ENCODE data around the gene HSPB3.
"Not testable (repeated sequence)": the region's sequence is repeated elsewhere in the genome, so short reads cannot be mapped to it uniquely, and the experiment has no call there.

Gene HSPB3

DNA sequence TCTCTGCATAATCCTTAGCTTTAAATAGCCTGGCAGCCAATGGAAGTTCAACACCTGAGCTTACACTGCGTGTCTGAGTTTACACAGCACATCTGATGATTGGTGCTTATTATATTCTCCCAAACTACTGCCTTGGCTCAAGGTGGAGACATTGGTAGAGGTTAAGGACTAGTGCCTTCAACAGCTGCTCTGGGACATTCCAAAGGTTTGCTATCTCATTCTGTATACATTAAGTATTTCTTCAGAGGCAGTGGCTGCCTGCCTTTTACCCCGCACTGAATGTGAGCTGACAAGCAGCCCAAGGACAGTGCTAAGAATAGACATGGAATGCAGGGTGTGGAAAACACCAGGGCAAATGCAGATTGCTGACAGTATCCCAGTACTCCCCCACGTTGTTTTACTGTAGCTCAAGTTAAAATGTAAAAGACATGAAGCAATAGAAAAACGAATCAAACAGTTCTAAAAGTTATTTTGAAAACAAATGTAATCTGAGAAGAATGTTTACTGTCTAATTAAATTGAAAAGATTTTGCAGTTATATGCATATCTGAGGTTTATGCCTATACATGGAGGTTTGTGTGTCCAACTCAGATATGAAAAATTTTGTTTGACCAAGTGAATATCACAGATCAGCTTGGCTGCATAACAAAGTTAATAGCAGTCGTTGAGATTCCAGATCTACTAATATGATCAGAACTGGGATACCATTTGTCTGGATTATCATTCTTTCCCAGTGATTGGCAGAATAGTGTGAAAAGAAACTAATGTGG is 1.8 kb downstream of the HSPB3 start:
- DNase-seq: peak; percentile 10

DNA sequence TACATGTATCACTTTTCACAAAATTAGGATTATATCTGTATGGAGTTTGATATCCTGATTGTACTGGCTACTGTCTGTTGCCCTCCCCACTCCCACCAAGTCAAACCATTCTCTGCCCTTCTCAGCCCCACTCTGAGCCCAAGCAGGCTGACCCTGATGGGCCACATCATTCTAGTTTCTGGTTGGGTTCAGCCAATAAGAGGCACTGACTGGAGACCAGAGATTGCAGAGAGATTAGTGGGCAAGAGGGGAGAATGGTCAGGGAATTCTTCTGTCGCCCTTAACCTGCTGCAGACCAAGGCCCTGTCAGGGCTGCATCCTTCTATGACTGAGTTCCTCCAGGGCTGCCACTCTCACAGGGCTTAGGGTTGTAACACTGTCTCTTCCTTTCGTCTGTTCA is 2.7 kb downstream of the HSPB3 start:
- DNase-seq: no peak

DNA sequence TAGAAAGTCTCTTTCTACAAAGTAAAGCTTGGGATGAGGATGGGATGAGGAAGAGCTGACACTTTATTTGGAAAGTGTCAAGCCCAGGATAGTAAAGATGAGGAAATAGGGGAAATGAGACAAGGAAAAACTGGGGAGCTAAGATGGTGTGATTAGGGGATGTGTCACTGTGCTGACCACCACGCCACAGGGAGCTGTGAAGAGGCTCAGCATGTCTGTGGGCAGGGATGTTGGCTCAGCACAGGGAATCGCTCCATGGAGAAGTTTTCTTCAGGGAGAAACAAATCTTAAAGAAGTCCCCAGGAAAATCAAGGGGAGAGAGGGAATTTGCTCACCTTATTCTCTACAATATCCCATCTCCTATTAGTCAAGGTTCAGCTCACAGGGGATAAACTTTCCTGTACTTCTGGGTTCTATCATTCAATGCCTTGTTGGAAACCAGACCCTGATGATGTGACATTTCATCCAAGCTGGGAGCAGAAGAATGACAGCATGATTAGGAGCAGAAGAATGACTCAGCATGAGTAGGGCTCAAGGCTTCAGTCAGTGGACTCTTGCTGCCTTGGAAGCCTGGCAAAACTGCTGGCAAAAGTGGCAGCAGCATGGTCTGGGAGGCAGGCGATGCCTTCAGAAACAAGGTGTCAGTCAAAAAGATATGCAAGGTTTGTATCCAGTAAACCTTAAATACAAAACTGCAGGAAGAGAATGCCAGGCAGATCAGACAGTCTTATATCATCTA is 4.9 kb downstream of the HSPB3 start:
- no peak for DNase-seq

DNA sequence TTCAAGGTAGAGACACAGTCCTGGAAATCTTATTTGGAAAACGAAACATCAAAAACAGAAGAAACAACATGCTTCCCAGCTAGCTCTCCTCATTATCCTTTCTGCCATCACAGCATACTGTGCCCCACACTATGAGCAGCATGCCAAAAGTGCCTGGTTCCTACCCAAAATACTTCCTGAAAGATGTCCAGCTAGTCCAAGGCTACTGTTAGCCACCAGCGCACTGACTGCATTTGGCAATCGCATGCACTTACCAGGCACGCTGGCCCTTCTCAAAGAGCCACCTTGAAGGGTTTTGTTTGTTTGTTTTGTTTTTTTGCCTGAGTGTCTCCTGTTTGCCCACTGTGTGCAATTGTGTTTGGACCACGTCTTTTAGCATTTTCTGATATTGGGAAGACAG is 6.8 kb downstream of the HSPB3 start:
- DNase-seq: no peak

DNA sequence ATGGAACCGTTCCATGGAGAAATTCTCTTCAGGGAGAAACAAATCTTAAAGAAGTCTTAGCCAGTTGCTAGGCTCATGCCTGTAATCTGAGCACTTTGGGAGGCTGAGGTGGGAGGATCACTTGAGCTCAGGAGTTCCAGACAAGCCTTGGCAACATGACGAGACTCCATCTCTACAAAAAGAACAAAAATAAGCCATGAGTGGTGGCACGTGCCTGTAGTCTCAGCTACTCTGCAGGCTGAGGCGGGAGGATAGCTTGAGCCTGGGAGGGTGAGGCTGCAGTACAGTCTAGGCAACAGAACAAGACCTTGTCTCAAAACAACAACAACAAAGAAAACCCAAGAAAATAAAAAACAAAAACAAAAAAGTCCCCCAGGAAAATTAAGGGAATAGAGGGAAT is 8.2 kb downstream of the HSPB3 start:
- DNase-seq: no peak

DNA sequence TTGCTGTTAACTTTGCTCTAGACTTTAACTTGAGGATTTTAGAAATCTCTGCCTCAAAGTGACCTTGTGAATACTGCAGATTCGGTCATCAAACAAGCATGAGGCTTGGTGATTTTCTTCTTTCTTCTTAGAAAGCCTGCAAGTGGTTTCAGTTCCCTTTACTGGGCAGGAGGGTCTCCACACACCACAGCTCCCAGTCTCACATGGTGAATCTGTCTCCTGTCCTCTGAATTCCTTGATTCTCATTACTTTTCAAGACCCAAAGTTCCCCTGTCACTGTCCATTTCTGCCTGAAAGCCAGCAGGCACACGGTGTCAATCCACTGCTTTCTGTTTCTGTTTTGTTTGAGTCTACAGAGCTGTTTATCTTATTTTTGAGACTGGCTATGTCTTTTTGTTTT is 14.1 kb downstream of the HSPB3 start:
- DNase-seq: no peak

DNA sequence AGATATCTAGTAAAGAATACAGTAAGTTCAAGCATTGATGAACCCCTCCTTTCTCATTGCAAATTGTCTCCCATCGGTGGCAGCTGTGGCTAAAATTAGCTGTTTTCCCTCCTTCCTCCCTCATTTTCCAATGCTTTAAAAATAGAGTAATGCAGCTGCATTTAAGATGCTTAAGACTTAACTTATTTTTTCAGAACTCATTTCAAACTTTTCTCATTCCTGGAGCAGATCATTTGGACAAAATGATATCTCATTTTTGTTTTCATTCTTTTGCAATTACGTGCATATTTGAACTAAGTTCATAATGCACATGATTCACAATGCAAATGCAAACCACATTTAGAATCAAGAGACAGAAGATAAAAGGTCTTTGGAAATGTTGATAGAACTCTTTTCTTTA is 14.6 kb downstream of the HSPB3 start:
- no peak for DNase-seq

DNA sequence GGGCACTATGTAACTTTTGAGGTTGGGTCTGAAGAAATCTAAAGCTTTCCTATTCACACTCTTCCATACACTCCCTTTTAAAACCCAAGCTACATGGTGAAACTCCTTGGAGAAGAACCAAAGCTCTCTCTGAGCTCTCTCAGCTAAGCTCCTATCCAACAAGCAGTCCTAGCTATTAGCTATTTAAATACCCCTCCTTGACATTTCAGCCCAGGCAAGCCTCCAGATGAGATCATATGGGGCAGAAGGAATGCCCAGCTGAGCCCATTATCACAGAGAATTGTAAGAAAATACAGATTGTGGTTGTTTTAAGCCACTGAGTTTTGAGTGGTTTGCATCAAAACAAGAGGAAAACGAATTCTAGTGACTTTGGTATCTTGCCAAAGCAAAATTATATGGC is 15.2 kb downstream of the HSPB3 start:
- no peak for DNase-seq

DNA sequence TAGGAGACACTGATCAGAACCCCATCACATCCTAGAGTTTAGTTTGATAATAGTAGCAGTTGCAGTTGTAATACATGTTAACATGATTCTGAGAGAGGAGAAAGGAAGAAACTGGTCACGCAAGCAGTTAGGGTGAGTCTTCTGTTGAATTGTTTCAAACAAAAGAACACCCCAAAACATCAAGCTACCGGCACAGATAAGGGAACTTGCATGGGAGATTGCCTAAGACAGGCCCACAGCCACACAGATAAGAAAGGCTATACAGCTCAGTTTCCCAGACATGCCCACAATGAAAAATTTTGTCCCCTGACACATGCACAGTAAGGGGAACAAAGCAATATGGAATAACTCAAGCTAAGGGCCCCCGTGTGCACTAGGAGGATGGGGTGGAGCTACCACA is 15.9 kb downstream of the HSPB3 start:
- no peak for DNase-seq

DNA sequence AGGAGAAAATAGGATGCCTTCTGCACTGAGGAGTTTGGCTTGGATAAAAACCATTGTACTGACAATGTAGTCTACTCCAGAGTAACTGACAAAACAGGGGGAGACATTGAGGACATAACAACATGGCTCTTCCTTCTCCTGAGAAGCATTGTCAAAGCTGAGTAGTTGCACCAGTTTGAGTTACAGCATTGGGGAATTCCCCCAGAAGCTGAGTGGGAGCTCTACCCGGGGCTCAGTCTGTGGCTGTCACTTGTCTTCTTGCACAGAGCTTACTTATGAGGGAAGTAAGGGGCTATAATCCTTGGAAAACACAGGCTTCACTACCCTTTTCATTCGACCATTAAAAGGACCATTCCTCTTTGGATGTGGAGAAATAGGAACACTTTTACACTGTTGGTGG is 21.2 kb downstream of the HSPB3 start:
- DNase-seq: no peak

DNA sequence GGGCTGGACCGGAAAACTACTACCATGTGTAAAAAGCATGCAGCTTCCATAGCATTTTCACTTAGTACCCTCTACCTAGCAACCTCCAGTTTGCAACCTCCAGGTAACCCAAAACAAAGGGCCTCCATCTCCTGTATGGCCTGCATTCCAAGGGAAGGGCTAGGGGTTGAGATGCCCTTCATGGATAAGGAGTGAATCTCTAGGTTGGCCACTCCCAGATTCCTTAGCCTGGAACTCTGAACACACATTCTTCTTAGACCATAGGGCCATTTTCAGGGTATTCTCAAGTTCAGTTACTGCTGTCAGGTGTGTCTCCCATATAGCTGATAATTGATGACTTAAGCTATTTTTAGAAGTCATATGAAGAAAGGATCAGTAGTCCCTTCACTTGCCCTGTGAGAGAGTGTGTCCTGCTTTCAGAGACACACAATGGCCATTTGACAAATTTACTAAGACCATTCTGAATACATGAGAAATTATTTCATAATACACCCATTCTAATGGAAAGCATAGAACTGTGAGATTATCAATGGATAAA is 22.5 kb downstream of the HSPB3 start:
- no peak for DNase-seq

DNA sequence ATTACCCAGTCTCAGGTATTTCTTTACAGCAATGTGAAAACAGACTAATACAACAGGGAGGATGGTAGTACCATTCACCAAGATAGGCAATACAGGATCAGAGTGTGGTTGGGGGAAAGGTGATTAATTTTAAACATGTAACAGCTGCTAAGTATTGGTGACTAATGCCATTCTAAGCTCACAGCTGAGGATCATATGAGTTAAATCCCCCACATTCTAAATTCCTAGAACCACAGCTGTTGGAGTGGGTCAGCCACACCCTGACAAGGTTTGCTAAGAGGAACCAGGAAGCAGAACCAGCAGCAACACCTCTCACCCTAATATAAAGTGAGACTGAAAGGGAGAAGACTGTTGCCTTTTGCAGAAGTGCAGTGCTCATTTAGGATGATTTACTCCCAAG is 24.8 kb downstream of the HSPB3 start:
- DNase-seq: no peak

DNA sequence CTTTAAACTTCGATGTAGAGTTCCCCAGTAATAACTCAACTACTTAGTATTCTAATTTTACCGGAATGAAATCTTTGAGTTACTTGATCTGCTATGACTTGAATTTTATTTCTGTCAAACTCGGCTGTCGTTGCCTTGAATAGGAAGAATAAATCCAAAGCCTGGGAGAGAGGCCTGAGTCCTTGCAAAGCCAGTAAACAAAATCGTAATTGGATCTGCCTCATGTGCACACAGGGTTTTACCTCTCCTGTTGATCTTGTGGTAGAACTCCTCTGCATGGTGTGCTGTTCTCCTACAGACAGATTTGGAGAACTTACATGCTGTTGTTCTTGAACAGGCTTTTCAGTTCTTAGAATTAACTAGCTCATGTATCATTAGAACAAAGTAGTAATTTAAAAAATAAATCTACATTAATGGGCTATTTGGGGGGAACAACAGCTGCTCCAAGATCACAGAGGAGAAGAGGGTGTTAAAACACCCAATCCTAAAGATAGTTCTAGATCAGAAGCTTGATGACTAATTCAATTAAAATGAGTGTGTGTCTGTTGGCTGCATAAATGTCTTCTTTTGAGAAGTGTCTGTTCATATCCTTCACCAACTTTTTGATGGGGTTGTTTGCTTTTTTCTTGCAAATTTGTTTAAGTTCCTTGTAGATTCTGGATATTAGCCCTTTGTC is 28.9 kb downstream of the HSPB3 start:
- no peak for DNase-seq

DNA sequence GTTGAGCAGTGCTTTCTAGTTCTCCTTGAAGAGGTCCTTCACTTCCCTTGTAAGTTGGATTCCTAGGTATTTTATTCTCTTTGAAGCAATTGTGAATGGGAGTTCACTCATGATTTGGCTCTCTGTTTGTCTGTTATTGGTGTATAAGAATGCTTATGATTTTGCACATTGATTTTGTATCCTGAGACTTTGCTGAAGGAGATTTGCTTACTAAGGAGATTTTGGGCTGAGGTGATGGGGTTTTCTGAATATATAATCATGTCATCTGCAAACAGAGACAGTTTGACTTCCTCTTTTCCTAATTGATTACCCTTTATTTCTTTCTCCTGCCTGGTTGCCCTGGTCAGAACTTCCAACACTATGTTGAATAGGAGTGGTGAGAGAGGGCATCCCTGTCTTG is 30.2 kb downstream of the HSPB3 start:
- DNase-seq: not testable (repeated sequence)

DNA sequence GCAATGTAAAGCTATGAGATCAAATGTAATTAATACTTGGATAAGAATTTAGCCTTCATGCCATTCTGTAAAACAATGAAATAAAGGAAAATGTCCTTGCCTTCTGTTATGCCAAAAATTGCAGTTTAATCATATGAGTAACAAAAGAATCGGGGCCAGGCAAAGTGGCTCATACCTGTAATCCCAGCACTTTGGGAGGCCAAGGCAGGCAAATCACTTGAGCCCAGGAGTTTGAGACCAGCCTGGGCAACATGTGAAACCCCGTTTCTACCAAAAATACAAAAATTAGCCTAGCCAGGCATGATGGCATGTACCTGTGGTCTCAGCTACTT is 34.1 kb downstream of the HSPB3 start:
- not testable (repeated sequence) for DNase-seq

DNA sequence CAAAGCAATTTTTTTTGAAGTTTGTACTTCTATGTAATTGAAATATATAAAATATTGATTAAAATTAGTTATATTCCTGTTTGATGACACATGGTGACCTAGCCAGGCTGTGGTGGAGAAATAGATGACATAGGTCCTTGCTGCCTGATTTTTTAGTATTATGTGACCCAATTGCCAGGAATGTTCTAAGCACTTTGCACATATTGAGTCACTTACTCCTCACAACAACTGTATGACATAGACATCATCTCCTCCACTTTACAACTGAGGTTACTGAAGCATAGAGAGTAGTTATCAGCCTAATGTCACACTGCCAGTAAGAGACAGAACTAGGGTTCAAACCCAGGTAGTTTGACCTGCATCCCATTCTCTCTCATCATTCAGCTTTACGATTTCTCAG is 35.8 kb downstream of the HSPB3 start:
- no peak for DNase-seq

DNA sequence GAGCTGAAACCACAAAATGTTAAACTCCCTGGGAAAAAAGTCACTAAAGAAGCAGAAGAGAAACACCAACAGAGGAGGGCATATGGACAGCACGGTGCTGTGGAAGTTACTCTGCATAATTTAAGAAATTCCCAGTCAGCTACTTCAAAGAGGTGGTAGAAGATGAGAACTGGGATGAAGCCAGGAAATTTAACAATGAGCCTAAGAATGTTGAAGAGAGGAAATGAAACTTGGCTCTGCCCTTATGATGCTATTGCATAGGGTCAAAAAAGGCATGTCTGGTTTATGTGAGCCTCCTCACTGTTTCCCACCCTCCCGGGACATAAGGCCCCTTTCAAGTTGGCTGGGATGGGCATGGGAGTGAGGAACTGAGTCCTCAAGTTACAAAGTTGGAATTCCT is 36.7 kb downstream of the HSPB3 start:
- no peak for DNase-seq

DNA sequence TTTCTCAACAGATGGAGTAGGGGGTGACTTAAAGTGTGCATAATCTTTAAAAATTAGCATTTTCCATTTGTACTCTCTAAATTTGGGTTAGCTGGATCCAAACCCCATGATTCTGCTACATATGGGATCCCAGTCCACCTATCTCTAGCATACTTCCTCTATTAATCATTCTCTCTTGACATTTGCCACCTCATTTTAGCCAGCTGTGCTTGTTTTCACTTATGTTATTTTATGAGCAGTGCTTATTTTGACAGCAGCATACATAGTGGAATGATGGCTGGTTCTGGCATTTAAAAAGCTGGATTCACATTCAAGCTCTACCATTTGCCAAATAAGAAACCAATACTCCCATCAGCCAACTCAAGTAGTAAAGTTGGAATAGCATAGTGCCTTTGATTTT is 39.5 kb downstream of the HSPB3 start:
- no peak for DNase-seq

Measured in retina (tissue), 1 donor.